ENCODE measurements around the gene ARHGDIG.

Gene ARHGDIG

DNA sequence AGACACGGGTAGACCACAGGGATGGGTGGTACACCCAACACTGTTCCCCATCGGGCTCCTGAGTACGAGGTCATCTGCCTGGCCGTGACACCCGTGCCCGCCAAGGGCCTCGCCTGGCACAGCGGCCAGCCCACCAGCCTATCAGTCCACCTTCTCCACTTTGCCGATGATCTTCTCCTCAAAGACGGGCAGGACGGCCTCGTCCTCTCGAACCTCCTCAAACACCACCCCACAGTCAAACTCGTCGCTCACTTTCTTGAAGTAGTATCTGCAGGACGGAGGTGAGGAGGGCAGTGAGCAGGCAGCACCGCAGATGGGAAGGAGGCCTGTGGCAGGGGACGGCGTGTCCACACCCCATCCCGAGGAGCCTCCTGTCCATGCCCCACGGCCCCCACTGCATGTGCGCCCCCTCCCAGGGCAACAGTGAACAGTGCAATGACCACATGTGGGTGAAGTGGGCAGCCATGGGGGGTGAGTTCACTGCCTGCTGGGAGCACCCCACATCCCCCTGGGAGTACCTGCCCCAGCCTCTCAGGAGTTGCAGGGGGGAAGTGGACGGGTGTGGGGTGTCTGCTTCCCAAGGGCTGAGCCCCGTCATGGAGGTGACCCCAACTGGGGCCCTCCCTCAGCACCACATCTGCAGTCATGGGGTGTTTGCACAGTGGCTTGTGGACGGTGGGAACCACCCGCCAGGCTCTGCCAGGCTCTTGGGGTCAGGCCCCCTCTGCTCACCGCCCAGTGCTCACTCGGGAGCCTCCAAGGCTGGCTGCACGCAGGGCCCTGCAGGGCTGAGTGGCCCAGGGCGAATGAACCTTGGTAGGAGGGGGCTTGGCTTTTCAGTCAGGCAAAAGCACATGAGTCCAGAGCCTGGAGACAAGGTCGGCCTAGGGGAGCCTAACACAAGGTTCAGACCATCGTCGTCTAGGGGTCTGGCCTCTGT, 7.9 kb downstream of the ARHGDIG start:
- TF ChIP-seq, protein P1, sequence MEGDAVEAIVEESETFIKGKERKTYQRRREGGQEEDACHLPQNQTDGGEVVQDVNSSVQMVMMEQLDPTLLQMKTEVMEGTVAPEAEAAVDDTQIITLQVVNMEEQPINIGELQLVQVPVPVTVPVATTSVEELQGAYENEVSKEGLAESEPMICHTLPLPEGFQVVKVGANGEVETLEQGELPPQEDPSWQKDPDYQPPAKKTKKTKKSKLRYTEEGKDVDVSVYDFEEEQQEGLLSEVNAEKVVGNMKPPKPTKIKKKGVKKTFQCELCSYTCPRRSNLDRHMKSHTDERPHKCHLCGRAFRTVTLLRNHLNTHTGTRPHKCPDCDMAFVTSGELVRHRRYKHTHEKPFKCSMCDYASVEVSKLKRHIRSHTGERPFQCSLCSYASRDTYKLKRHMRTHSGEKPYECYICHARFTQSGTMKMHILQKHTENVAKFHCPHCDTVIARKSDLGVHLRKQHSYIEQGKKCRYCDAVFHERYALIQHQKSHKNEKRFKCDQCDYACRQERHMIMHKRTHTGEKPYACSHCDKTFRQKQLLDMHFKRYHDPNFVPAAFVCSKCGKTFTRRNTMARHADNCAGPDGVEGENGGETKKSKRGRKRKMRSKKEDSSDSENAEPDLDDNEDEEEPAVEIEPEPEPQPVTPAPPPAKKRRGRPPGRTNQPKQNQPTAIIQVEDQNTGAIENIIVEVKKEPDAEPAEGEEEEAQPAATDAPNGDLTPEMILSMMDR (IDR thresholded peaks at IDR 0.05; ENCODE audit: insufficient read depth, missing control alignments) = no peak
- DNase-seq (ENCODE audit: insufficient read length, low spot score) = no peak
- FAIRE-seq = no peak

DNA sequence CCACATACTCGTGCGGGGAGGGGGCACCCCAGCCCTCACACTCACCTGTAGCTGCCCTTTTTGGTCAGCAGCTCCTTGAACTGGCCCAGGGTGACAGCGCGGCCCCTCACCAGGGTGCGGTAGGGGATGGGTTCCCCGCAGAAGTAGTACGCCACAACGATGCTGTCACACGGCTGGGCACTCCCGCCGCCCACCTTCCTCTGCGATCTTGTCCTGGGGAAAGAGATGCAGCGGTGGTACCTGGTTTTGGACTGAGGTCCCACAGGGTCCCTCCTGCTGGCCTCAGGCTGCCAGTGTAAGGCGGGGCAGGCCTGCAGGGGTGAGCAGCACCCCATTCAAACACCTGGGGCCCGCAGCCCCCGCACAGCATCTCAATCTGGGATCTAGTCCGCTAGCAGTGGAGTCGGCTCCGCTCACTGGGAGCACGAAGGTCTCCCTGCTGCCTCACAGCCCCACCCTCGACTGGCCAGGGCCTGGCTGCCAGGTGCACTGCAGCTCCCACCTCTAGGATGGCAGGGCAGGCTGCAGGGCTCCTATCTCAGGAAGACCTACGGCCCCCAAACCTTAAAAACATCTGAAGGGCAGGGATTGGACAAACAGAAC, 9.1 kb downstream of the ARHGDIG start:
- no peak for FAIRE-seq
- DNase-seq (ENCODE audit: insufficient read length, low spot score) = no peak
- TF ChIP-seq, protein P1 (IDR thresholded peaks at IDR 0.05; ENCODE audit: insufficient read depth, missing control alignments) = no peak

DNA sequence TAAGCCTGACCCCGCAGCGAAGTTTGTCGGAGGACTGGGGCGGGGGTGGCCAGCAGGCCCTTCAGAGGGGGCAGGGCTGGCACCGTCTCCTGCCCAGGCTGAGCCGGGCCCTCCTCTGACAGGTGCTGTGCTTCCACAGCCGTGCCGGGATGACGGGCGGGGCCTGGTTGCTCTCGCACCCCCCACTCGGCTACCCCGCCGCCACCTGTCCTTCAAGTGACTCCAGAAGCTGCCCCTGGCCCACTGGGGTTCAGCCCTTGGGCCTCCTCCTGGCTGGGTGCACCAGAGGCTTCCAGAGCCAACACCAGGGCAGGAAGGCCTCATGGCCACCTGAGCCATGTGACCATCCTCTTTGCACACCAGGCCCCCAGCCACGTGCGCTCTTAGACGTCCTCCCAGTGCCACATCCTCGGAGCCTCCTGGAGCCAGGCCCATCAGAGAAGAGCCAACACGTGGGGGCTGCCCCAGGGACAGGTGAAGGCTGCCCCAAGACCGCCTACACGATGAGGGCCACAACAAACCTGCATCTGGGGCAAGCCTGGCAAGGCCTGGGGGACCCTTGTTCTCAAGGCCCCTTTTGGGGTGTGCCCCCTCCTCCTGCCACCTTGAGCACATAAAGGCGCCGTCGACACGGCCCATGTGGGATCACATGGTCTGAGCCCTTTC, 9.8 kb downstream of the ARHGDIG start:
- no peak for FAIRE-seq
- no peak for DNase-seq (ENCODE audit: insufficient read length, low spot score)
- TF ChIP-seq, protein P1 (IDR thresholded peaks at IDR 0.05; ENCODE audit: insufficient read depth, missing control alignments) = no peak

DNA sequence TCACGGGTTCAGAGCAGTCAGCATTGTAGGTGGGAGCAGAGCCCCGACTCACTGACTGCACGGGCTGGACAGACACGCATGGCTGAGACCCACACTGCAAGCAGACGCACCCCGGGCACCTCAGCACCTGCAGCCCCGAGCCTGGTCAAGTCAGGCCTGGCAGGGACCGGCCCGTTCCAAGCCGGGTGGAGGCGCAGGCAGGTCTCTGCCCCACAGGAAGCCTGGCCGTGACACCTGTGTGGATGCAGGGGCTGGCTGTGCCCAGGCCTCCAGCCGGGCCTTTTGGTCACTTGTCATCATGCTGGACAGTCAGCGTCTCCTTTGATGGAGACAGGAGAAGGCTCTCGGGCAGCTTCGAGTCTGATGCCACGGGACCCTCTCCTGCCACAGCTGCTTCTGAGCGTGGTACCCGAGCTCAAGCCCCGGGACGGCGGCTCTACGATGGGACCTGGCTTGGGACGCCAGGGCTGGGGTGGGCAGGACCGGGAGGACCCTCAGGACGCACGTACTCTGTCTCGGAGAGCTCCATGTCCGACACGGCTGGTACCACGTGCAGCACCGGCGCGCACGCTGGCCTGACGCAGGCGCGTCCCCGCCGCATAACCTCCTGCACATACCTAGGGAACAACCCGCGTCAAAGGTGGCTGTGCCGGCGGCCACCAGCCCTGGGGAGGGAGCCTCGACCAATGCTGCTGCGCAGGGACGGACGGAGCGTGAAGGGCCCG, 10.5 kb downstream of the ARHGDIG start:
- TF ChIP-seq, protein P1 (IDR thresholded peaks at IDR 0.05; ENCODE audit: insufficient read depth, missing control alignments) = no peak
- FAIRE-seq (no peak), DNase-seq (ENCODE audit: insufficient read length, low spot score) (no peak)

DNA sequence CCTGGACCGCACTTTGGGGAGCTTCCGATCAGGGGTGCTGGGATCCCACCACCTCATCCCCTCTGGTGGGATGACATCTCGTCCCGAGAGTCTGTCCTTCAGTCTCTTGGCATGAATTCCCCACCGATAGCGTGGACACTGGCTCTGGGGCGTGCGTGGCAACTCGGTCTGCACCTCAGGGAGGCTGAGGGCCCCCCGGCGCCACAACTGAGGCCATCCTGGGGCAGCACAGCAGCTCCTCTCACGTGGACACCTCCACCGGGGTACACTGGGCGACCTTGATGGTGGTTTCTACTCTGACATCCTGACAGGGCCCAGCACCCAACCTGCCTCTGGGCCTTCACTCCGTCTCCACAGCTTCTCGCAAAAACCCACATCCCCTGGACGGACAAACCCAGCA, 11.1 kb downstream of the ARHGDIG start:
- DNase-seq (ENCODE audit: insufficient read length, low spot score) (no peak), FAIRE-seq (no peak)
- TF ChIP-seq, protein P1 (IDR thresholded peaks at IDR 0.05; ENCODE audit: insufficient read depth, missing control alignments) = no peak

DNA sequence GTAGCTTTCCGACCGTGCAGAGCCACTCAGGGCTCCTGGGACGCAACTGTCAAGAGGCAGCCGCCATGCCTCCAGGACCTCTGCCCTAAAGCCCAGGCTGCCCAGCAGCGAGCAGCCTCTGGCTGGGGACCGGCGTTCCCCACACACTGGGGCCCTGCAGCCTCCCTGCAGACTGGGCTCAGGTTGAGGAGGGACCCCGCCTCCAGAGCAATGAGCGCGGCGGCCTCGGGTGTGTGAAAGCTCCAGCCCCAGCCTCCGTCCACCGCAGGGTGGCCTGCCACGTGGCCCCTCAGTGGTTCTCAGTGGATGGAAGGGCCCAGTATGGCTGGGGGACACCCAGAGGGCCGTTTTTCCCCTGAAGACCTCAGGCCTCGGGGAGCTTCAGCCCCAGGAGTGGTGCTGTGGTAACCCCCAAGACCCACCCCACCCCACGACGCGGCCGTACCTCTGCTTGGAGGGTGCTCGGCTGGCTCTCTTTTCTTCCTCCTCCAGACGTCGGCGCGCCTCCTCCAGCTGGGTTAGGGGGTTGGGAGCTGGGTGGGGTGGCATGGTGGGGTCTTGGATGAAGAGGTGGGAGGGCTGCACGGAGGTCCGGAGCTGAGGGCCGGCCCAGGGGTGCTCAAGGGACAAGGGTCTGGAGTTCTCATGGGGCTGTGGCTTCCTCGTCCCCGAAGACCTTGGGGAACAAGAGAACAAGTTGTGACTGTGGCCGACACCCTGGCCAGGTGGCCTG, 12.8 kb downstream of the ARHGDIG start:
- TF ChIP-seq, protein P1 (IDR thresholded peaks at IDR 0.05; ENCODE audit: insufficient read depth, missing control alignments) = no peak
- FAIRE-seq (no peak), DNase-seq (ENCODE audit: insufficient read length, low spot score) (no peak)
